Activated T-helper 1 cell treated with anti-CD3 and anti-CD28 coated beads, Interleukin-12 subunit alpha, Interleukin-12 subunit beta, Interleukin-2, Interleukin-4 antibody, amounts not matched to agents 30 ng/mL and 10 ng/mL and 1 ng/mL, durations not matched to agents 14 hours and 24 hours and 36 hours (primary cell): ENCODE results near the gene IL4R. TPM values are rescaled to one million over a fixed set of nuclear protein-coding genes. Genes with fewer than 3 reads are reported as not detected.
A peak's percentile ranks its signal among the peaks of the same experiment; 100 is the strongest.

Experiments used
- DNase-seq: peaks from one replicate; pipeline ENCODE4 v3.0.0; 2021; ENCODE audit warnings: low spot score
- H3K27ac Mint-ChIP-seq: one replicate; pipeline ENCODE4 v1.8.0; 2021; ENCODE audit warnings: mild to moderate bottlenecking, mixed read lengths
- H3K27me3 Mint-ChIP-seq: one replicate; pipeline ENCODE4 v1.8.0; 2022; ENCODE audit warnings: mild to moderate bottlenecking, moderate library complexity, mixed read lengths; ENCODE audit not compliant: insufficient read depth
- H3K36me3 Mint-ChIP-seq: one replicate; pipeline ENCODE4 v1.8.0; 2021; ENCODE audit warnings: low read depth, mixed read lengths
- H3K4me1 Mint-ChIP-seq: one replicate; pipeline ENCODE4 v1.8.0; 2021; ENCODE audit warnings: low read depth, mixed read lengths
- H3K4me3 Mint-ChIP-seq: one replicate; pipeline ENCODE4 v1.8.0; 2021; ENCODE audit warnings: mild to moderate bottlenecking, moderate library complexity, mixed read lengths
- H3K9me3 Mint-ChIP-seq: one replicate; pipeline ENCODE4 v1.8.0; 2021; ENCODE audit warnings: mixed read lengths
- intact Hi-C: fragments of 100-400 bp; cut with micrococcal nuclease; formaldehyde crosslinking; loops from one replicate; pipeline ENCODE4 v1.15.1; 2024
- total RNA-seq: library from RNA; stranded (reverse); gene quantifications from 2 replicates; pipeline ENCODE4 v1.2.3, GENCODE V29; 2022

IL4R gene
- total RNA-seq, 1 donor from 2014 or later, result 320 TPM

- H3K9me3 Mint-ChIP-seq, result peaks cover 9% of the 10 kb centered on the region
- H3K27me3 Mint-ChIP-seq, result no peaks in the 10 kb centered on the region
- H3K4me1 Mint-ChIP-seq, result peaks cover 49% of the 10 kb centered on the region
- DNase-seq, result peak; percentile 39
- intact Hi-C loops, result loop anchor here (1.0 kb wide), 1 partner anchor 9 kb away; no protein-coding TSS in a partner anchor
- peak overlapping the region; percentile 81 for H3K4me3 Mint-ChIP-seq
- H3K27ac Mint-ChIP-seq, result peak overlapping the region; percentile 99
- H3K36me3 Mint-ChIP-seq, result peaks cover 5% of the 10 kb centered on the region
Observed at GRCh38 chr16:27377666-27378485, 64.1 kb downstream of the IL4R start.

- H3K4me1 Mint-ChIP-seq, result peaks cover 52% of the 10 kb centered on the region
- no peaks in the 10 kb centered on the region for H3K27me3 Mint-ChIP-seq
- H3K4me3 Mint-ChIP-seq, result peak overlapping the region; percentile 51
- intact Hi-C loops, result no loop called here
- peaks cover 10% of the 10 kb centered on the region for H3K9me3 Mint-ChIP-seq
- H3K36me3 Mint-ChIP-seq, result peaks cover 6% of the 10 kb centered on the region
- peak; percentile 52 for DNase-seq
- peak overlapping the region; percentile 99 for H3K27ac Mint-ChIP-seq
Observed at GRCh38 chr16:27378871-27379481, 65.2 kb downstream of the IL4R start.

GRCh38 chr16:27379919-27380318 is 66.1 kb downstream of the IL4R start:
- peaks cover 11% of the 10 kb centered on the region for H3K36me3 Mint-ChIP-seq
- no peak for DNase-seq
- peaks cover 19% of the 10 kb centered on the region for H3K9me3 Mint-ChIP-seq
- intact Hi-C loops, result no loop called here
- no peaks in the 10 kb centered on the region for H3K27me3 Mint-ChIP-seq
- H3K4me1 Mint-ChIP-seq, result peaks cover 61% of the 10 kb centered on the region
- H3K4me3 Mint-ChIP-seq, result no peak overlapping the region
- peak overlapping the region; percentile 28 for H3K27ac Mint-ChIP-seq

- no peak overlapping the region for H3K4me3 Mint-ChIP-seq
- peaks cover 22% of the 10 kb centered on the region for H3K9me3 Mint-ChIP-seq
- intact Hi-C loops, result no loop called here
- peaks cover 11% of the 10 kb centered on the region for H3K36me3 Mint-ChIP-seq
- H3K27me3 Mint-ChIP-seq, result no peaks in the 10 kb centered on the region
- peaks cover 63% of the 10 kb centered on the region for H3K4me1 Mint-ChIP-seq
- H3K27ac Mint-ChIP-seq, result no peak overlapping the region
- DNase-seq, result no peak
Observed at GRCh38 chr16:27381236-27381635, 67.5 kb downstream of the IL4R start.

- Mint-ChIP-seq H3K27me3 (no peaks in the 10 kb centered on the region), H3K9me3 (peaks cover 29% of the 10 kb centered on the region), H3K4me1 (peaks cover 71% of the 10 kb centered on the region), H3K27ac (peak overlapping the region; percentile 54), H3K4me3 (peak overlapping the region; percentile 2), H3K36me3 (peaks cover 11% of the 10 kb centered on the region)
- DNase-seq, result no peak
- intact Hi-C loops, result no loop called here
Observed at GRCh38 chr16:27381974-27382855, 68.4 kb downstream of the IL4R start.

- Mint-ChIP-seq H3K36me3 (peaks cover 8% of the 10 kb centered on the region), H3K4me3 (no peak overlapping the region), H3K27ac (peak overlapping the region; percentile 51), H3K9me3 (peaks cover 33% of the 10 kb centered on the region), H3K27me3 (no peaks in the 10 kb centered on the region), H3K4me1 (peaks cover 71% of the 10 kb centered on the region)
- DNase-seq, result no peak
- intact Hi-C loops, result no loop called here
Observed at GRCh38 chr16:27383556-27384243, 69.9 kb downstream of the IL4R start.

GRCh38 chr16:27384425-27384824 is 70.7 kb downstream of the IL4R start:
- peaks cover 10% of the 10 kb centered on the region for H3K36me3 Mint-ChIP-seq
- no peaks in the 10 kb centered on the region for H3K27me3 Mint-ChIP-seq
- intact Hi-C loops, result no loop called here
- DNase-seq, result no peak
- H3K4me3 Mint-ChIP-seq, result no peak overlapping the region
- H3K27ac Mint-ChIP-seq, result peak overlapping the region; percentile 36
- peaks cover 72% of the 10 kb centered on the region for H3K4me1 Mint-ChIP-seq
- peaks cover 35% of the 10 kb centered on the region for H3K9me3 Mint-ChIP-seq

- Mint-ChIP-seq H3K4me3 (no peak overlapping the region), H3K9me3 (peaks cover 39% of the 10 kb centered on the region), H3K27ac (no peak overlapping the region), H3K4me1 (peaks cover 67% of the 10 kb centered on the region), H3K27me3 (no peaks in the 10 kb centered on the region), H3K36me3 (peaks cover 12% of the 10 kb centered on the region)
- intact Hi-C loops, result no loop called here
- DNase-seq, result no peak
Observed at GRCh38 chr16:27385398-27385797, 71.6 kb downstream of the IL4R start.

GRCh38 chr16:27386674-27387073 is 72.9 kb downstream of the IL4R start:
- Mint-ChIP-seq H3K36me3 (peaks cover 13% of the 10 kb centered on the region), H3K27me3 (no peaks in the 10 kb centered on the region), H3K4me1 (peaks cover 57% of the 10 kb centered on the region), H3K27ac (peak overlapping the region; percentile 4), H3K4me3 (no peak overlapping the region), H3K9me3 (peaks cover 44% of the 10 kb centered on the region)
- intact Hi-C loops, result loop anchor here (1.0 kb wide), 3 partner anchors 9 to 19 kb away; no protein-coding TSS in a partner anchor
- no peak for DNase-seq

GRCh38 chr16:27387724-27388123 is 74.0 kb downstream of the IL4R start:
- H3K27ac Mint-ChIP-seq, result peak overlapping the region; percentile 76
- peaks cover 46% of the 10 kb centered on the region for H3K4me1 Mint-ChIP-seq

GRCh38 chr16:27389272-27389961 is 75.6 kb downstream of the IL4R start:
- H3K27ac Mint-ChIP-seq, result no peak overlapping the region
- H3K27me3 Mint-ChIP-seq, result no peaks in the 10 kb centered on the region
- intact Hi-C loops, result no loop called here
- peaks cover 54% of the 10 kb centered on the region for H3K9me3 Mint-ChIP-seq
- H3K36me3 Mint-ChIP-seq, result peaks cover 21% of the 10 kb centered on the region
- H3K4me3 Mint-ChIP-seq, result peak overlapping the region; percentile 37
- DNase-seq, result no peak
- H3K4me1 Mint-ChIP-seq, result peaks cover 51% of the 10 kb centered on the region

More at GRCh38 chr16:27387724-27388123, 74.0 kb downstream of the IL4R start:
- intact Hi-C loops, result loop anchor here (1.0 kb wide), 3 partner anchors 10 to 20 kb away; no protein-coding TSS in a partner anchor
- Mint-ChIP-seq H3K27me3 (no peaks in the 10 kb centered on the region), H3K4me3 (no peak overlapping the region), H3K9me3 (peaks cover 50% of the 10 kb centered on the region), H3K36me3 (peaks cover 21% of the 10 kb centered on the region)
- DNase-seq, result no peak

- Mint-ChIP-seq H3K36me3 (peaks cover 23% of the 10 kb centered on the region), H3K27ac (no peak overlapping the region), H3K27me3 (no peaks in the 10 kb centered on the region), H3K4me3 (no peak overlapping the region), H3K9me3 (peaks cover 54% of the 10 kb centered on the region), H3K4me1 (peaks cover 51% of the 10 kb centered on the region)
- intact Hi-C loops, result no loop called here
- no peak for DNase-seq
Observed at GRCh38 chr16:27390151-27390550, 76.4 kb downstream of the IL4R start.
